Subcutaneous preadipocyte (primary cell): ENCODE results near the gene CPED1. TPM values are rescaled to one million over a fixed set of nuclear protein-coding genes. Genes with fewer than 3 reads are reported as not detected.

Experiments
- small RNA-seq: library from RNA; depleted of rRNA; stranded (forward); fragments of <200 nt; gene quantifications from one replicate; pipeline ENCODE3, GENCODE V24; 2012
- total RNA-seq: library from RNA; depleted of rRNA; stranded (reverse); fragments of >200 nt; gene quantifications from 2 replicates; pipeline ENCODE4 v1.2.3, GENCODE V29; 2012

Gene CPED1
- 29.0 and 47.9 TPM in 2 replicates for total RNA-seq

DNA sequence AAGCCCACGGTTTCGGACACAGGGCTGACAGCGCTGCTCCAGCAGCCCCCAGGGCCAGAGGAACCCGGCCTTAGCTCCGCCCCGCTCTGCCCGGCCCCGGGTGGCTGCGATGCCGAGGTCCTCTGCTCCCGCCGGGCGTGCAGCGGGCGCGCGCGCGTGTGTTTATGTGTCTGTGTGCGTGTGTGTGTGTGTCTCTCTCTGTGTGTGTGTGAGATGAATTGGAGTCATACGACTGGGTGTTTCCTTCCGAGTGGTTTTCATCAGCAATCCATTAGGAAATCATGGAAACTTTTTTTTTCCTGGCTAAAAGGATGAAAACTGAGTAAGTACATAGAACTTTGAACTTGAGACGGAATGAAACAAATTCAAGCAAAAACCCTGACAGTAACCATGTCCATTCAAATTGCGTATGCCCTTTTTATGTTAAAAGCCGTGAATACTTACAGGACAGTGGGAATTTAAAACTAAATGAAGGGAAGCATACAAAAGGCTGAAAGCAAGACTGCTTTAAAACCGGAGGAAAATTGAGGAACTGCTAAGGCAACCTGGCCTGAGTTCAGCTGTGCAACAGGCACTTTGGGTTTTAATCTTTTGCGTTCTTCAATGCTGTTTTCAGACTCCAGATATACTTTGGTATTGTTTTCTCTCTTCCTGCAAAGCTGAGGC is at the start of gene CPED1:
Gene CPED1, plus strand, starts transcription at position 121 of the 666 bp plus-strand sequence. CDS start 911 bp downstream, outside the sequence.

DNA sequence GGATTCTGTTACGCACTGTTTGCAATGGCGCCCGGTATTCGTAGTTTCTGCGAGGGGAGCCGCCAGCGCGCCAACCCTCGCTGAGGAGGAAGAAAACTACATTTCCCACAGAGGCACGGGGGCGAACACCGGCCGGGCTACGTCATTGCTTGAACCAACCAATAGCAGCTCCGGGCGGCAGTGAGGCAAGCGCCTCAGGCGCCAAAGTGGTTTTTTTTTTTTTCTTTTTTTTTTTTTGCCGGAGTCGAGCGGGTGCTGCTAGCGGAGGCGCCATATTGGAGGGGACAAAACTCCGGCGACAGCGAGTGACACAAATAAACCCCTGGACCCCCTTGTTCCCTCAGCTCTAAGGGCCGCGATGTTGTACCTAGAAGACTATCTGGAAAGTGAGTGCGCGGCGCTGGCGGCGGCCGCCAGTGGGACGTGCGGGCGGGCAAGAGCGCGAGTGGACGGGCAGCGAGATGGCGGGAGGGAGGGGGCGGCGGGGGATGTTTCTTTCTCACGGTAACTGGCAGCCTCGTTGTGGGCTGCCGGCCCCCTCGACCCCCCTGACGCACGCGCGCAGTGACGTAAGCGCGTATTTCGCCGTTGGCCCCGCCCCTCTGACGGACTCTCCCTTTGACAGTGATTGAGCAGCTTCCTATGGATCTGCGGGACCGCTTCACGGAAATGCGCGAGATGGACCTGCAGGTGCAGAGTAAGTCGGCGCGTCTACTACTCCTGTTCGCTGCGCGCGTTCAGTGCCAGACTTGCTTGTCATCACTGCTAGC is 37.8 kb upstream of the CPED1 start, which contains the start of gene ING3:
Gene ING3, plus strand, starts transcription at position 239 of the 770 bp plus-strand sequence. Its CDS starts 120 bp downstream, at position 359.

DNA sequence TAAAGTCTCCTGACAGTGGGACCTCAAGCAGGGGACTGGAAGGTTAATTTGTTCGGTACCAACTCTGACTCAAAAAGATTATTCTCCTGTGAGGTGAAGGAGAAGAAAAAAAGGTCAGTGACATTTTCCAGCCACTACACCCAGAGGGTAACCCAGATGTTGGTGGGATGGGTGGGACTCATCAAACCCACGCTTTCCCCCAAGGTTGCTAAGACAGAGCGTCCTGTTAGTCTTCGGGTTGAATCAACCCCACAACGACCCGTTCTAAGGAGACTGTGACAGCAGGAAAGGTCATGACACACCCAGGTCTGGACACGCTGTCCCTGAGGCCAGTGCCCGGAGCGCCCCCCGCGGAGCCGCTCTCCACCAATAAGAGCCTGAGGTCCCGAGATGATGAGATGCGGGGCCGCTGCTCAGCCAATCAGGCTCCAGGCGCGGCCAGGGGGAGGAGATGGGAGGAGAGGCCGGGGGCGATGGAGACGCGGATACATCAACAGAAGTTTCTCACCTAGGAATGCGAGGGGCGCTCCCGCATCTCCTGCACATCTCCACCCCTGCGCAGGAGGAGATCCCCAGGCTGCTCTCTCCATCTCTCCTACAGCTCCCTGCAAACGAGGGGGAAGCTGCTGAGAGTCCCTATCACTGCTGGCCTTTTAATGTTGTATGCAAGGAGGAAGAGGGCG is 340.1 kb downstream of the CPED1 start, which contains the start of gene WNT16:
Gene WNT16, plus strand, starts transcription at position 493 of the 683 bp plus-strand sequence. CDS start 293 bp downstream, outside the sequence.

Small RNA genes within 50 kb of the gene (small RNA-seq; reads per million reads assigned to genes)
- gene HMGN1P18, result not detected
- not detected for gene RNA5SP240
- 0.11 reads per million for gene RNA5SP241
- 0.25 reads per million for gene RNU6-517P

Other genes with a start within 250 kb of the CPED1 start
- 0.37 and 0.78 TPM in 2 replicates for gene TSPAN12, start 130.6 kb upstream of the CPED1 start, total RNA-seq
- 11.4 and 12.7 TPM in 2 replicates for gene ING3, start 37.9 kb upstream of the CPED1 start, total RNA-seq